Measurements from ENCODE around the gene SPOP.

DNA sequence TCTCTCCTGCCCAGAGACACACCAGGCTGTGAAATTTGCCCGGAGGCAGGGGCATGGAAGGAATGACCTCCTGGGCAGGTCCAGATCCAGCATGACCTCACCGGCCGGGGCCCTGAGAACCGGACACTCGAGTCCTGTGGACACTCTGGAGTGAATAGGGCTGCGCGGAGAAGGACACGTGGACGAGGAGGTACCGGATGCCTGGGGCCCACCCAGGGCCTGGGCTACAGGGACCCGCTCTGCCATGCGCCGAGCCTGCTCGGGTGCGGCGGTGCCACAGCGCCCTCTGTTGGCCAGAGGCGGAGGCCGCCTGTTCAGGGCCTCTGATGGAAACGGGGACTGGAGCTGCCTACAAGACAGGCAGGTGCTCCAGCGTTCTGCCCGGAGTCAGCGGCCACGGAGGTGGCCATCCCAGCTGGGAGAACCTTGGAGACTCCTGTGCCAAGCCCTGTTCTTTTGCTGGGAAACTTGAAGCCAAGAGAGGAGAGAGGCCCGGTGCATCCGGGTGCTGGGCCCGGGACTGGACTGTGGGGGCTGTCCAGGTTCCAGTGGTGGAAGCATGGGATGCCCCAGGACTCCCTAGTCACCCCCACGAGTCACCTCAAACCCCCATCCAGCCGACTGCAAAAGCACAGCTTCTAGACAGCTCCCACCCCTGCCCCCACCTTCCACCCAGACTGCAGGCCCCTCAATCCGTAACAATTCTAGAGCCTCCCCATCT lies 121.5 kb downstream of the SPOP start:
- TF ChIP-seq EZH2 (IDR thresholded peaks at IDR 0.05; ENCODE audit: insufficient read depth, low read length) (no peak), CTCF (IDR thresholded peaks at IDR 0.05; ENCODE audit: insufficient read depth, low read depth, low read length) (peak; percentile 85)
